Measurements from ENCODE around the gene MRPS31. TPM values are rescaled to one million over a fixed set of nuclear protein-coding genes. Genes with fewer than 3 reads are reported as not detected.

MRPS31 gene
- total RNA-seq, 1 experiment from 2014 or later = 15.3 TPM

DNA sequence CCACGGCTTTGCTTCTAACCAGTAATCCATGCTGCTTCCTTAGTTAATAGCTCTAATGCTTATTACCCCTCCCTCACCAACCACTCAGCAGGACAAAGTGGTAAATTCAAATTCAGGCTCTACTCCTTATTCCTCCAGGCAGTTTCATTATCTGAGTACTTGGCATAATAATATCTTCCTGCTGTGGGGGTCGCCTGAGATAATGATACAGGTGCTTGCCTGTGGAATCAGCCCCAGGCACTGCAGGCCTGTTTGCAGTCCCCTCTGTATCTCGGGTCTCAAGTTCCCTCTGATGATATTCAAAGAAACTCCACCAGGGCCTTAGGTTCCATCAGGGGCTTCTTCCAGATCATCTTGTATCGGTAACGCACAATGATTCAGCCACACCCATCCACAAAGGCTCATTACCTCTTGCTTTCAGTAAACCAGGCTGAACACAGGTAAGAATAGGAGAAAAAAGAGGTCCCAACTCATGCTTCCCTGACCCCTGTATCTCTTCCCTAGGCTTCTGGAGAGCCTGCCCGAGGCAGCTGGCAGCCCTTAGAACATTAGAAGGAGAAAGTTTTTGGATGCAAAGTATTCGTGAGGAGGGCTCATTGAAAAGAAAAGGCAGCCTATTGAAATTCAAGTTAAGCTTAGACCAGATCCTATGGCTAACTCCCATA lies 90.2 kb downstream of the MRPS31 start:
- no peaks in the 10 kb centered on the region for H3K36me3 Mint-ChIP-seq (ENCODE audit: insufficient read depth, unreplicated experiment)
- no peak for DNase-seq
- CTCF ChIA-PET = no interaction called here
- intact Hi-C loops (cut with micrococcal nuclease; ENCODE audit: unreplicated experiment) = loop anchor here (5.0 kb wide), 2 partner anchors 898 to 913 kb away; no protein-coding TSS in a partner anchor
- no peak overlapping the region for H3K4me3 Mint-ChIP-seq (ENCODE audit: low read depth, unreplicated experiment)
- H3K27ac Mint-ChIP-seq (ENCODE audit: unreplicated experiment) = no peak overlapping the region
- no peak for TF ChIP-seq CTCF (IDR thresholded peaks at IDR 0.05; ENCODE audit: unreplicated experiment)
- peaks cover 8% of the 10 kb centered on the region for H3K4me1 Mint-ChIP-seq (ENCODE audit: low read depth, unreplicated experiment)
- no TSS peak for BruUV-seq (replicated peaks)
- H3K27me3 Mint-ChIP-seq (ENCODE audit: unreplicated experiment) = no peaks in the 10 kb centered on the region
- no peaks in the 10 kb centered on the region for H3K9me3 Mint-ChIP-seq (ENCODE audit: low read depth, unreplicated experiment)

GRCh38 chr13:40679480-40679985 lies 91.5 kb downstream of the MRPS31 start:
- BruUV-seq (replicated peaks) = no TSS peak
- Mint-ChIP-seq H3K36me3 (ENCODE audit: insufficient read depth, unreplicated experiment) (no peaks in the 10 kb centered on the region), H3K9me3 (ENCODE audit: low read depth, unreplicated experiment) (no peaks in the 10 kb centered on the region), H3K27ac (ENCODE audit: unreplicated experiment) (no peak overlapping the region), H3K4me3 (ENCODE audit: low read depth, unreplicated experiment) (no peak overlapping the region), H3K4me1 (ENCODE audit: low read depth, unreplicated experiment) (peaks cover 8% of the 10 kb centered on the region), H3K27me3 (ENCODE audit: unreplicated experiment) (no peaks in the 10 kb centered on the region)
- CTCF ChIA-PET = no interaction called here
- no peak for DNase-seq
- TF ChIP-seq CTCF (IDR thresholded peaks at IDR 0.05; ENCODE audit: unreplicated experiment) = no peak
- intact Hi-C loops (cut with micrococcal nuclease; ENCODE audit: unreplicated experiment) = no loop called here

Small RNA genes lying within 50 kb of the gene (microRNA-seq; reads per million reads assigned to microRNA genes)
- gene MIR320D1 (not detected), gene MIR621 (not detected)

Other genes with a start within 250 kb of the MRPS31 start
- gene FOXO1, start 104.5 kb downstream of the MRPS31 start, total RNA-seq (2022) = 11.3 and 15.6 TPM in 2 replicates
- 15.3 and 18.3 TPM in 2 replicates for gene SLC25A15, start 18.4 kb upstream of the MRPS31 start, total RNA-seq (2022)
- gene ELF1, start 248.1 kb upstream of the MRPS31 start, total RNA-seq (2022) = 63.4 and 63.5 TPM in 2 replicates

Data from Calu3 (cell line).